BE2C (cell line): ENCODE measurements around the gene VPS41.
"Not testable (repeated sequence)": the region's sequence is repeated elsewhere in the genome, so short reads cannot be mapped to it uniquely, and the experiment has no call there.

Experiments used
- DNase-seq: peaks from one replicate; pipeline ENCODE4 v3.0.0-alpha.2; 2020
- H3K27me3 ChIP-seq: fragments of 250-450 bp; sonication (Bioruptor Pico); 2 replicates; pipeline ENCODE4 v1.5.1; 2020; ENCODE audit warnings: mild to moderate bottlenecking
- H3K36me3 ChIP-seq: fragments of 250-450 bp; sonication (Bioruptor Pico); 2 replicates; pipeline ENCODE4 v1.5.1; 2020; ENCODE audit warnings: mild to moderate bottlenecking
- H3K4me1 ChIP-seq: fragments of 250-450 bp; sonication (Bioruptor Pico); 2 replicates; pipeline ENCODE4 v1.5.1; 2020
- H3K4me3 ChIP-seq: 2 replicates; pipeline ENCODE4 v1.5.1; 2011; ENCODE audit warnings: low read depth, low read length
- H3K9me3 ChIP-seq: fragments of 250-450 bp; sonication (Bioruptor Pico); 2 replicates; pipeline ENCODE4 v1.5.1; 2020
- TF ChIP-seq, protein P1 (sequence below): IDR thresholded peaks from 2 replicates; pipeline ENCODE4 v1.5.1; 2012; ENCODE audit warnings: mild to moderate bottlenecking, low read depth, low read length

The VPS41 gene

DNA sequence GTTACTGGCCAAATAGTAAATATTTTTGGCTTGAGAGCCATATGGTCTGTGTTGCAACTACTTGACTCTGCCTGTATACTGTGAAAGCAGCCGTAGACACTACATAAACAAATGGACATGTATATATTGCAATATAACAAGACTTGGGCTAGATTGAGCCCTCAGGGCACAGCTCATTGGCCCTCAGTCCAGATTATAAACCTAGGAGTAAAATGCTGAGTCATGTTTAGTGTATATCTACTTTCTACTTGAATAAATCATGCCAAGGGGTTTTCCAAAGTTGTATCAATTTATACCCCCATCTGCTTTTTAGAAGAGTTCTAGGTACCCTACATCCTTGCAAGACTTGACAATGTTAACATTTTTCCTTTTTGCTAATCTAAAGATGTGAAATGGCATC, 41.3 kb upstream of the VPS41 start:
- Histone ChIP-seq H3K4me3 (no peak overlapping the region), H3K27me3 (peaks cover 19% of the 10 kb centered on the region), H3K4me1 (no peaks in the 10 kb centered on the region), H3K36me3 (no peaks in the 10 kb centered on the region), H3K9me3 (no peaks in the 10 kb centered on the region)
- DNase-seq: no peak
- TF ChIP-seq, protein P1, sequence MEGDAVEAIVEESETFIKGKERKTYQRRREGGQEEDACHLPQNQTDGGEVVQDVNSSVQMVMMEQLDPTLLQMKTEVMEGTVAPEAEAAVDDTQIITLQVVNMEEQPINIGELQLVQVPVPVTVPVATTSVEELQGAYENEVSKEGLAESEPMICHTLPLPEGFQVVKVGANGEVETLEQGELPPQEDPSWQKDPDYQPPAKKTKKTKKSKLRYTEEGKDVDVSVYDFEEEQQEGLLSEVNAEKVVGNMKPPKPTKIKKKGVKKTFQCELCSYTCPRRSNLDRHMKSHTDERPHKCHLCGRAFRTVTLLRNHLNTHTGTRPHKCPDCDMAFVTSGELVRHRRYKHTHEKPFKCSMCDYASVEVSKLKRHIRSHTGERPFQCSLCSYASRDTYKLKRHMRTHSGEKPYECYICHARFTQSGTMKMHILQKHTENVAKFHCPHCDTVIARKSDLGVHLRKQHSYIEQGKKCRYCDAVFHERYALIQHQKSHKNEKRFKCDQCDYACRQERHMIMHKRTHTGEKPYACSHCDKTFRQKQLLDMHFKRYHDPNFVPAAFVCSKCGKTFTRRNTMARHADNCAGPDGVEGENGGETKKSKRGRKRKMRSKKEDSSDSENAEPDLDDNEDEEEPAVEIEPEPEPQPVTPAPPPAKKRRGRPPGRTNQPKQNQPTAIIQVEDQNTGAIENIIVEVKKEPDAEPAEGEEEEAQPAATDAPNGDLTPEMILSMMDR: no peak

- peaks cover 30% of the 10 kb centered on the region for H3K27me3 ChIP-seq
- H3K36me3 ChIP-seq, H3K4me1 ChIP-seq, H3K9me3 ChIP-seq, DNase-seq, H3K4me3 ChIP-seq: not testable (repeated sequence)
Measured at GRCh38 chr7:38947541-38947940, 38.5 kb upstream of the VPS41 start.

DNA sequence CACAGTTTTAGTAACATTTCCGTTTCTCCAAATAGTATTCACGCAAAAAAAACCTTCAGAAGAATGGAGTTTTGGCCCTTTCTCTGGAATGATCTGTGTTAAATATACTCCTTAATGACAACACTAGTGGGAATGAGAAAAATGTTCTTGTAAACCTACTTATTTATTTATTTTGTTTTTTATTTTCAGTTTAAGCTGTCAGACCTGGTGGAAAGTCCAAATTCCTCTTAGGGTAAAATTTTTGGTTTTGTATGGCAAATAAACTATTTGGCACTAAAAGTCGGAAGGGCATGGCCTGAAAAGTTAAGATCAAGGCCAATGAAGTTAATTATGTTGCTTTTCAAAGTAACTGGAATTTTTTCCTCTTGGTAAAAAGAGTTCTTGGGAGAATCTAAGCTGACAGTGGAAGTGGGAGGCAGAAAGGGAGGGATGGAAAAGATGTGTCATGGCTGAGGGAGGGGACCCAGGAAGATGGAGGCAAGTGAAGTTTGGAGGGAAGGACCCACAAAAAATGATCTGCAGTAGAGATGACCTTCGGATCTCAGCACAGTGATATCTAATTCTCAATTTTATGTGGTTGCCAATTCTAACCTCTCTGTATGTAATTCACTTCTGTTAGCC, 33.5 kb upstream of the VPS41 start:
- H3K36me3 ChIP-seq: no peaks in the 10 kb centered on the region
- H3K4me1 ChIP-seq: no peaks in the 10 kb centered on the region
- TF ChIP-seq, protein P1: no peak
- no peak overlapping the region for H3K4me3 ChIP-seq
- DNase-seq: no peak
- H3K27me3 ChIP-seq: peaks cover 29% of the 10 kb centered on the region
- H3K9me3 ChIP-seq: no peaks in the 10 kb centered on the region

- TF ChIP-seq, protein P1: no peak
- Histone ChIP-seq H3K4me3 (no peak overlapping the region), H3K4me1 (no peaks in the 10 kb centered on the region), H3K27me3 (peaks cover 29% of the 10 kb centered on the region), H3K9me3 (no peaks in the 10 kb centered on the region), H3K36me3 (no peaks in the 10 kb centered on the region)
- no peak for DNase-seq
Measured at GRCh38 chr7:38940774-38941173, 31.8 kb upstream of the VPS41 start.

DNA sequence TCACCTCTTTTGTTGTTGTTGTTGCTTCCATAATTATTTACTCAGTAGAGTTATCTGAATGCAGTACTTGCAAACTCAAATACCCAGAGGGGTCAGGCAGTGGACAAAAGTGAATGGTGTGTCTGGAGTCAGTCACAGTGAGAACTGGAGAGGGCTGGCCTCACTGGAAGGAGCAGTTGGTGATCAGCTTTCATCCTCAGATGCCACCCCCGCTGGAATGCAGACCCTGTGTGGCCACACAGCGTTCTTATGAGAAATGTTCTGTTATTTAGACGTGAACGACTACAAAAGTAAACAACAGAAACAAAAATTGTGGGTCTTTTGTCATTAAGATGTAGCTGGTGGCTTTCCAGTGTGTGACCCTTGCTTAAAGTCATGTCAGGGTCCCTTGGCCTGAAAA, 29.6 kb upstream of the VPS41 start:
- TF ChIP-seq, protein P1: no peak
- no peak for DNase-seq
- no peaks in the 10 kb centered on the region for H3K9me3 ChIP-seq
- H3K4me3 ChIP-seq: no peak overlapping the region
- no peaks in the 10 kb centered on the region for H3K4me1 ChIP-seq
- H3K36me3 ChIP-seq: no peaks in the 10 kb centered on the region
- peaks cover 21% of the 10 kb centered on the region for H3K27me3 ChIP-seq

GRCh38 chr7:38938001-38938485, 29.1 kb upstream of the VPS41 start:
- no peaks in the 10 kb centered on the region for H3K9me3 ChIP-seq
- no peak overlapping the region for H3K4me3 ChIP-seq
- no peaks in the 10 kb centered on the region for H3K4me1 ChIP-seq
- TF ChIP-seq, protein P1: no peak
- H3K27me3 ChIP-seq: peaks cover 16% of the 10 kb centered on the region
- H3K36me3 ChIP-seq: no peaks in the 10 kb centered on the region
- DNase-seq: no peak

DNA sequence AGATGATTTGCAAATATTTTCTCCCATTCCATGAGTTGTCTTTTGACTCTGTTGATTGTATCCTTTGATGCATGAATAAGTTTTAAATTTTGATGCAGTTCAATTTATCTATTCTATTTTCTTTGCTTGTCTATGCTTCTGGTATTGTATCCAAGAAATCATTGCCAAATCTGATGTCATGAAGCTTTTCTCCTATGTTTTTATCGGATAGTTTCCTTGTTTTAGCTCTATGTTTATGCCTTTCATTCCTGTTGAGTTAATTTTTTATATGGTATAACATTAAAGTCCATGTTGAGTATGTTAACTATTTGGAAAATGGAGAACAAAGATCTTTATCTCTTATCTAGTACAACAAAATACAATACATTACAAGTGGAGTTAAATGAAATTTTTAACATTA, 27.6 kb upstream of the VPS41 start:
- H3K9me3 ChIP-seq: no peaks in the 10 kb centered on the region
- peaks cover 3% of the 10 kb centered on the region for H3K27me3 ChIP-seq
- no peak for DNase-seq
- no peak overlapping the region for H3K4me3 ChIP-seq
- H3K36me3 ChIP-seq: no peaks in the 10 kb centered on the region
- TF ChIP-seq, protein P1: no peak
- H3K4me1 ChIP-seq: no peaks in the 10 kb centered on the region
